Karpas-422 (cell line): ENCODE results near the gene CGB7. TPM values are rescaled to one million over a fixed set of nuclear protein-coding genes. Genes with fewer than 3 reads are reported as not detected.
"Not testable (repeated sequence)": the region's sequence is repeated elsewhere in the genome, so short reads cannot be mapped to it uniquely, and the experiment has no call there.

Experiments
- DNase-seq: peaks from one replicate; pipeline ENCODE4 v3.0.0-alpha.2; 2015
- H2AFZ ChIP-seq: fragments of 200-600 bp; sonication (generic); 2 replicates; pipeline ENCODE4 v1.6.1; 2014; ENCODE audit warnings: antibody characterized with exemption, low read length, mixed read lengths
- H3K27ac ChIP-seq: fragments of 200-600 bp; sonication (generic); 2 replicates; pipeline ENCODE4 v1.5.1; 2014; ENCODE audit warnings: mild to moderate bottlenecking, low read length, moderate library complexity
- H3K27me3 ChIP-seq: fragments of 200-600 bp; sonication (generic); 2 replicates; pipeline ENCODE4 v1.6.1; 2014; ENCODE audit warnings: low read length, mixed read lengths
- H3K36me3 ChIP-seq: fragments of 200-600 bp; sonication (generic); 2 replicates; pipeline ENCODE4 v1.6.1; 2014; ENCODE audit warnings: low read length, mixed read lengths; ENCODE audit not compliant: insufficient read depth
- H3K4me1 ChIP-seq: fragments of 200-600 bp; sonication (generic); 2 replicates; pipeline ENCODE4 v1.6.1; 2014; ENCODE audit warnings: mild to moderate bottlenecking, low read length, mixed read lengths
- H3K4me2 ChIP-seq: fragments of 200-600 bp; sonication (generic); 2 replicates; pipeline ENCODE4 v1.6.1; 2014; ENCODE audit warnings: low read length, low read depth, mild to moderate bottlenecking; ENCODE audit not compliant: poor library complexity, severe bottlenecking
- H3K4me3 ChIP-seq: fragments of 200-600 bp; sonication (generic); 2 replicates; pipeline ENCODE4 v1.5.1; 2014; ENCODE audit warnings: mild to moderate bottlenecking, antibody characterized with exemption, low read length, mixed read lengths
- H3K79me2 ChIP-seq: fragments of 200-600 bp; sonication (generic); 2 replicates; pipeline ENCODE4 v1.6.1; 2014; ENCODE audit warnings: mild to moderate bottlenecking, low read length, mixed read lengths
- H3K9ac ChIP-seq: fragments of 200-600 bp; sonication (generic); 2 replicates; pipeline ENCODE4 v1.6.0; 2014; ENCODE audit warnings: low read length
- H3K9me2 ChIP-seq: fragments of 200-600 bp; sonication (generic), shearing (Covaris generic); replicated peaks from 2 replicates; pipeline ENCODE4 v1.6.0; 2014; ENCODE audit warnings: mild to moderate bottlenecking, low read length, moderate library complexity; ENCODE audit not compliant: insufficient read depth
- H3K9me3 ChIP-seq: fragments of 300-700, 200-600 bp; sonication (generic); 2 replicates; pipeline ENCODE4 v1.6.1; 2014; ENCODE audit warnings: low read length, mixed read lengths
- H4K20me1 ChIP-seq: fragments of 200-600 bp; sonication (generic); 2 replicates; pipeline ENCODE4 v1.6.1; 2014; ENCODE audit warnings: mild to moderate bottlenecking, antibody characterized with exemption, low read length, low read depth; ENCODE audit not compliant: insufficient read depth
- total RNA-seq: library from RNA; depleted of rRNA; stranded (reverse); fragments of >200 nt; shearing (Covaris generic); gene quantifications from 2 replicates; pipeline ENCODE4 v1.2.3, GENCODE V29; 2014; ENCODE audit warnings: low replicate concordance

The CGB7 gene
- total RNA-seq, 1 experiment from 2014 or later: not detected

DNA sequence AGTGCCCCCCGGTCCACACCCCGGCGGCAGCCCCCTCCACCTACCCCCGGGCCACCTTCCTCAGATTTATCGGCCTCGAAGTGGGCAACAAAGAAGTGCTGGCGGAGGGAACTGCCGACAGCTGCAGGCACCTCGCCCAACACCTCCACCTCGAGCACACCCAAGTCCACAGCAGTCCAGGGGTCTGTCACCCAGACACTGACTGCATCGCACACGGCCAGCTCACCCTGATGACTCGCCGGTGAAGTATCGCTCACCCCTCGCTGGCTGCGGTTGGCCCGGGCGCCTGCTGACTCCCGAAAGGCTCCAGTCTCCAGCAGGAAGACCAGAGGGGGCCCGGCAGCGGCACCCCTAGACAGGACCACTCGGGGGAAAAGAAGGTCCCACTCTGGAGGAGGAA, 31.9 kb downstream of the CGB7 start:
- H3K4me1 ChIP-seq, H3K9ac ChIP-seq, H2AFZ ChIP-seq, H3K36me3 ChIP-seq, H3K4me3 ChIP-seq, H3K79me2 ChIP-seq, H3K9me2 ChIP-seq, H3K27me3 ChIP-seq, DNase-seq, H3K27ac ChIP-seq, H3K9me3 ChIP-seq, H3K4me2 ChIP-seq: not testable (repeated sequence)
- H4K20me1 ChIP-seq: peaks cover 11% of the 10 kb centered on the region; the same call in 1 of the 2 replicates

DNA sequence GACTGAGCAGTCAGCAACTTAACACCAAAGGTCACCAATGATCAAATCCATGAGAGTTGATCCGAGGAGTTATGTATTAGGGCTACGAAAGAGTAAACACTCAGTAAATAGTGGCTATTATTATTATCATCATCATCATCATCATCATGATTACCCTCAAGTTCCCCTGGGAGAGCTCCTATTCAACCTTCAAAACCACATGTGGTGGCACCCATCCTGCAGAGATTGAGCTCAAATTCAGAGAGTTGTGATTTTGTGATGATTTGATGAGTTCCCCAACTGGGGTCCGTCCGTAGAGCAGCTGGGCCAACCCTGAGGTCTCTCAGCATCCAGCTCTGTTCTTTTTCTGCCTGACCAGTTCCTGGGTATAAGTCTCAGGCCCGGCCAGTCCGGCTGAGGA, 32.5 kb downstream of the CGB7 start:
- H3K27me3 ChIP-seq, H2AFZ ChIP-seq, H3K9me3 ChIP-seq, H3K79me2 ChIP-seq, H3K4me2 ChIP-seq, H3K27ac ChIP-seq, H3K4me3 ChIP-seq, H3K36me3 ChIP-seq, H3K9me2 ChIP-seq, H3K9ac ChIP-seq, DNase-seq: not testable (repeated sequence)
- H3K4me1 ChIP-seq: peaks cover 12% of the 10 kb centered on the region
- peaks cover 16% of the 10 kb centered on the region; the same call in 1 of the 2 replicates for H4K20me1 ChIP-seq

DNA sequence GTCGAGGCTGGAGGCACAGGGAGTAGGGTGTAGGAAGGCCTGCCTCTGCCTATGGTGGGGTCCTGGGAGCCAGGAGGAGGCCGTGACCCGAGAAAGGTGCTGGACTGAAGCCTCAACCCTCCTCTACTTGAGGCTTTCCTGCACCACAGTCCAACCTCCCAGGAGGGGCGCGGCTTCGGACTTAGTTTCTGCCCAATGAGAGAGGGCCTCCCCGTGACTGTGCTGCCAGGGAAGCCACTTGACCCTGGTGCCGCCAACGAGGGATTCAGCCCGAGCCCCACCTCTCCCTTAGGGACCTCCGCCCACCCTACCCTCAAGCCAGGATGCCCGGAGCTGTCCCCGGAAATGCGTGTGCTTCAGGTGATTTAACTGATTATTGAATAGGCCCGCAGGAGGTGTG, 33.3 kb downstream of the CGB7 start, which contains the start of gene CGB3:
CGB3 (minus strand) TSS at position 101 of the 400 bp plus-strand sequence. CDS start 362 bp downstream, outside the sequence.
- H3K36me3 ChIP-seq, H3K9me2 ChIP-seq, H2AFZ ChIP-seq, H3K4me2 ChIP-seq, H3K4me3 ChIP-seq, H3K9me3 ChIP-seq, H3K27ac ChIP-seq, H3K9ac ChIP-seq, H3K27me3 ChIP-seq, H3K79me2 ChIP-seq, DNase-seq: not testable (repeated sequence)
- H3K4me1 ChIP-seq: peaks cover 12% of the 10 kb centered on the region
- H4K20me1 ChIP-seq: peaks cover 22% of the 10 kb centered on the region; the same call in 1 of the 2 replicates

DNA sequence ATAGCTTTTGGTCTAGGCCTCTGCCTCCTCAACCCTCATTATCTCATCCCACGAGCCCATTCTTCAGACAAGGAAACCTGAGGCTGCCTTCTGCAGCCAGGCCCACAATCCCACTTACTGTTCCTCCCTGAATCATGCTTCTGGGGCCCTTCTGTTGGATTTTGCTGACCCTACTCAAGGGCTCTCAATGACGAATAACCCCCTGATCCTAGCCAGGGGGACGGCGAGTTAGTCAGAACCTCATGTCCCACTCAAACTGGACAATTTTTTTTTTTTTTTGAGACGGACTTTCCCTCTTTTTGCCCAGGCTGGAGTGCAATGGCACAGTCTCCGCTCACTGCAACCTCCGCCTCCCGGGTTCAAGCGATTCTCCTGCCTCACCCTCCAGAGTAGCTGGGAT, 35.4 kb downstream of the CGB7 start:
- Histone ChIP-seq H3K27ac (no peak overlapping the region), H3K4me1 (peaks cover 16% of the 10 kb centered on the region), H3K9me2 (no peaks in the 10 kb centered on the region), H3K27me3 (no peaks in the 10 kb centered on the region), H3K36me3 (no peaks in the 10 kb centered on the region), H2AFZ (no peak overlapping the region), H3K9ac (no peak overlapping the region), H3K4me2 (no peak overlapping the region), H4K20me1 (peaks cover 22% of the 10 kb centered on the region; the same call in 1 of the 2 replicates), H3K4me3 (no peak overlapping the region), H3K79me2 (no peaks in the 10 kb centered on the region), H3K9me3 (no peaks in the 10 kb centered on the region)
- peak; percentile 49 for DNase-seq

DNA sequence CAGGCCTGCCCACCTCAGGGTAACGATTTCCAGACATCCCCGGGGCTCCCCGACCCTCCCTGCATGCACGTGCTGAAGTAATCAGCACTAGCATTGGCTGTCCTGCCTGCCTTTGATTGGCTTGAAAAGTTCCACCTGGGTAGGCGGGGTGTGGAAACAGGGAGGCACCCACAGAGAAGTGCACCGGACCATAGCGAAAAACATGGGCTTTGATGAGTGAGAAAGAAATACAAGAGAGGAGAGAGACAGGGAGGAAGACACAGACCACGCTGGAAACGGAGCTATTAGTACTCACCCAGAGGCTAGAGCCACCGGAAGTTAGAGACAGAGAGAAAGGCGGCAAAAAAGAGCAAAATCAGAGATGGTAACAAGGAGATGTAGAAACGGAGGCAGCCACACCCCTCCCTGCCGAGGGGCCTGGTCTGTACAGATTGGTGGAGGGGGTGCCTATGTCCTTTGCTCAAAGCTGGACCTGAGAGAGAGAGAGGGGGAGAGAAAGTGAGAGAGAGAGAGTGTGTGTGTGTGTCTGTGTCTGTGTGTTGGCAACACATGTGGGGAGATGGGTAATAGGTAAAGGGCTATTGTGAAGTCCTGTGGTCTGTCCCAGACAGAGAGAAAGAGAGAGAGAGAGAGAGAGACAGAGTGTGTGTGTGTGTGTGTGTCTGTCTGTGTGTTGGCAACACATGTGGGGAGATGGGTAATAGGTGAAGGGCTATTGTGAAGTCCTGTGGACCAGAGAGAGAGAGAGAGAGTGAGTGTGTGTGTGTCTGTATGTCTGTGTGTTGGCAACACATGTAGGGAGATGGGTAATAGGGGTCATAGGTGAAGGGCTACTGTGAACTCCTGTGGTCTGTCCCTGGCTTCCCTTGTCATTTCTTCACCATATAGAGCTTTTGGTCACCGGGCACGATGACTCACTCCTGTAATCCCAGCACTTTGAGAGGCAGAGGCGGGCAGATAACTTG, 36.3 kb downstream of the CGB7 start:
- no peak overlapping the region for H2AFZ ChIP-seq

DNA sequence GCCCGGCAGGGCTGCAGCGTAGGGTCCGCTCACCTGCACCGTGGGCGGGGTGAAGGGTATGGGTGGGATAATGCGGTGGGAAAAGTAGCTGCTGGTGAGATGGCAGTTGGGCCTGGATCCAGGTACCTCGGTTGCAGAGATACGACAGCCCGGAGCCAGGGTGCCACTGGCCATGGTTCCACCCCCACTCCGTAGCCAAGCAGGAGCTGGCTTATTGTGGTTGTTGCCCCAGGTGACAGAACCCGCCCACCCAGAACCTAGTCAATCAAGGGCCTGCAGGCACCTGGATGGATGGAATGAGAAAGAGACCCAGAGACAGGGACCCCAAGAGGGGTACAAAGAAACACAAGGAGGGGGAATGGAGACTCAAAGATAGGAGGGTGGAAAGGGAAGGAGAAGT, 37.2 kb downstream of the CGB7 start:
- Histone ChIP-seq H3K4me2 (no peak overlapping the region), H3K9me3 (no peaks in the 10 kb centered on the region), H3K27ac (no peak overlapping the region), H3K4me3 (no peak overlapping the region), H3K79me2 (no peaks in the 10 kb centered on the region), H3K27me3 (no peaks in the 10 kb centered on the region), H4K20me1 (peaks cover 22% of the 10 kb centered on the region; the same call in 1 of the 2 replicates), H2AFZ (no peak overlapping the region), H3K36me3 (no peaks in the 10 kb centered on the region), H3K4me1 (peaks cover 16% of the 10 kb centered on the region), H3K9me2 (no peaks in the 10 kb centered on the region), H3K9ac (no peak overlapping the region)
- DNase-seq: peak; percentile 64

More for the DNA sequence above, 36.3 kb downstream of the CGB7 start:
- H3K9me3 ChIP-seq: no peaks in the 10 kb centered on the region
- H3K27ac ChIP-seq: no peak overlapping the region
- H3K79me2 ChIP-seq: no peaks in the 10 kb centered on the region
- H3K9ac ChIP-seq: no peak overlapping the region
- peaks cover 16% of the 10 kb centered on the region for H3K4me1 ChIP-seq
- H4K20me1 ChIP-seq: peaks cover 22% of the 10 kb centered on the region; the same call in 1 of the 2 replicates
- H3K36me3 ChIP-seq: no peaks in the 10 kb centered on the region
- H3K4me2 ChIP-seq: peak overlapping the region; percentile 8
- peak; percentile 78 for DNase-seq
- H3K4me3 ChIP-seq: no peak overlapping the region
- no peaks in the 10 kb centered on the region for H3K9me2 ChIP-seq
- H3K27me3 ChIP-seq: no peaks in the 10 kb centered on the region

DNA sequence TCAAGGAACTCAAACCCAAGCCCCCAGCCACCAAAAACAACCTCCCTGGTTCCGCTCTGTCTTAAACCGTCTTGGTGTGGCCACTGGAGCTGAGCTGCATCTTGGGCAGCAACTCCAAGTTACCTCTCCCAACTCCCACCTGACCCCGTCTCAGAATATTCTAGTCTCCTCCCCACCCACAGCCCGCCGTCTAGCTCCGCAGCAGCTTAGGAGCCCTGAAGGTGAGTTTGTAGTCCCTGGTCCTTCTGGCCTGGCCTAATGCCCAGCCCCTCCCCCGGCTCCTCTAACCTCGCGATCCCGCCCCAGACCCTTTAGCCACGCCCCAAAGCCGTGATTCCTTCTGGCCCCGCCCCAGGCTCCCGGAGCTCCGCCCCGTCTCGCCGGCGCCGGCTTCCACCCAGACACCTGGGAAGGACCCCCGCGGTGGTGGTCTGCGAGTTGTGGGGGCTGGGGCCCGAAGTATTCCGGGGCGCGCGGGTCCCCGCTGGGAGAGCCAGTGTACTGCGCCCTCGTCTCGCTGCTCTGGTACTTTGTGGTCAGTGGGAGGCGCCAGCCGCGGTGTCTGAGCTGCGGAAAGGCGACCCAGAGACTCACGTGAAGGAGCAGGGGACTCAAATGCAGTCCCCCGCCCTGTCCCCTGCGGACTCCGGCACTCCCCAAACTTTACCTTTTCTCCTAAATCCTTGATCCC, 38.2 kb downstream of the CGB7 start:
- H3K4me1 ChIP-seq: peaks cover 16% of the 10 kb centered on the region
- H3K79me2 ChIP-seq: no peaks in the 10 kb centered on the region
- no peak overlapping the region for H2AFZ ChIP-seq
- no peak overlapping the region for H3K4me2 ChIP-seq
- H3K9me3 ChIP-seq: no peaks in the 10 kb centered on the region
- no peaks in the 10 kb centered on the region for H3K9me2 ChIP-seq
- DNase-seq: peak; percentile 75
- no peak overlapping the region for H3K4me3 ChIP-seq
- no peak overlapping the region for H3K27ac ChIP-seq
- H4K20me1 ChIP-seq: peaks cover 23% of the 10 kb centered on the region; the same call in 1 of the 2 replicates
- no peaks in the 10 kb centered on the region for H3K27me3 ChIP-seq
- H3K36me3 ChIP-seq: no peaks in the 10 kb centered on the region
- H3K9ac ChIP-seq: no peak overlapping the region
